Tibial artery (tissue), 4 donors: Measurements from ENCODE around the gene DAO.
A peak's percentile ranks its signal among the peaks of the same experiment; 100 is the strongest.
"Not testable (repeated sequence)": the region's sequence is repeated elsewhere in the genome, so short reads cannot be mapped to it uniquely, and the experiment has no call there.

Source experiments
- DNase-seq, 2 donors: peaks; one replicate each; pipeline ENCODE4 v3.0.0-alpha.2; 2019
- H3K27ac ChIP-seq, 2 donors: fragments of 200-600 bp; sonication (generic) in 1 of 2; 1 replicate in 1 of 2; 2 replicates in 1 of 2; pipeline ENCODE4 v1.5.1; 2018 to 2019; ENCODE audit warnings: mild to moderate bottlenecking in 1 of 2
- H3K27me3 ChIP-seq, 2 donors: fragments of 200-600 bp; sonication (generic) in 1 of 2; one replicate each; pipeline versions ENCODE4 v1.5.1 to v1.6.0; 2016 to 2019
- H3K36me3 ChIP-seq, 3 donors: fragments of 200-600 bp; sonication (generic) in 2 of 3; one replicate each; pipeline ENCODE4 v1.5.1; 2016 to 2019; ENCODE audit warnings: mild to moderate bottlenecking in 2 of 3
- H3K4me1 ChIP-seq, 4 donors: fragments of 200-600 bp; sonication (generic) in 2 of 4; 1 replicate in 3 of 4; 2 replicates in 1 of 4; pipeline ENCODE4 v1.5.1; 2016 to 2019
- H3K4me3 ChIP-seq, 2 donors: fragments of 200-600 bp; sonication (generic) in 1 of 2; 1 replicate in 1 of 2; 2 replicates in 1 of 2; pipeline ENCODE4 v1.5.1; 2018 to 2019; ENCODE audit warnings: mild to moderate bottlenecking in 2 of 2
- H3K9me3 ChIP-seq, 3 donors: fragments of 200-600 bp; sonication (generic) in 1 of 3; one replicate each; pipeline ENCODE4 v1.5.1; 2016 to 2019
- intact Hi-C: fragments of 100-400 bp; cut with DNase I; formaldehyde crosslinking; loops from one replicate; pipeline ENCODE4 v1.15.0; 2023; ENCODE audit warnings: low total_unique reads
- TF ChIP-seq, protein P1 (sequence below), 2 experiments: fragments of 200-600 bp in 1 of 2; fragments of 450-650 bp in 1 of 2; IDR thresholded peaks; one replicate each; pipeline ENCODE4 v1.5.1; 2017 to 2019; ENCODE audit warnings: antibody characterized with exemption in 2 of 2, mild to moderate bottlenecking in 1 of 2, moderate library complexity in 1 of 2

Gene DAO

DNA sequence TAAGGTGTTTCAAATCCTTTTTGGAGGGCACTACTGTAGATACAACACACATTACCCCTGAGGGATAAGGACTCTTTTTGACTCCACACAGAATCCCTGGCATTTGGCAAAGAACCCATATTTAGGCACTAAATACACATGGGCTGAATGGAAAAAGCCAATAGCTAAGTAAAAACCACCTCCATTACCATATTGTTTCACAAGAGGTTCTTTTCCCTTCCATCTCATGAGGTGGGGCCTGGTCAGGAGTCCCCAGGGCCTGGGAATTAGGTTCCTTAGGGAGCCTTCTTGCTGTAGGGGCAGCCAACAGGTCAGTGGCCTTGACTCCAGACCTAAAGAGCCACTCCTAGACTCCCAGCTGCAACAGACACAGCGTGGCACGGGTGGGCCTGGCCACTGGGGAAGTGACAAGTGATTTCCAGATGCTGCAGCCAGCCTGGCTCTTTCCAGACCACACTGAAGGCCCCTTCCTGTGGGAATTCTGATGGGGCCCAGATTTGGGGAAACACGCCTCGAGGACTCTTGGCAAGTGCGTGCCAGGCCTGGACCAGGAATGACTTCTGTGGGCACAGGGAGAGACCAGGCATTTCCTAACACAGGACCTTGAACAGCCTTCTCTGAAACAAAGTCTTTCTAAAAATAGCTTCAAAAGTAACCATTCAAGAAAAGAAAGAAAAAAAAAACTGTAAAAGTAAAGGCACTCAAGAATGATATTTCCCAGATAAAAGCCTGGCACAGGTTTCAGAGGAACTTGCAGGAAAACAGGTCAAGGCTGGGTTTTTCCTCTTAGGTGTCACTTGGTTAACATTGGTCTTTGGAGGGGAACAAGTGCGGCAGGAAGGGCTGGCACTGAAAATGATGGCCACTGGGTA lies 40.6 kb upstream of the DAO start:
- Histone ChIP-seq H3K4me1 (peaks cover 3 to 81% (median 52%) of the 10 kb centered on the region in 4 donors), H3K36me3 (peaks cover 0 to 17% (median 11%) of the 10 kb centered on the region in 3 donors), H3K27me3 (no peaks in the 10 kb centered on the region), H3K9me3 (no peaks in the 10 kb centered on the region), H3K4me3 (no peak overlapping the region), H3K27ac (peak overlapping the region; percentile 69 to 80)
- peak; percentile 73 to 92 for DNase-seq
- intact Hi-C loops = no loop called here
- TF ChIP-seq, protein P1, sequence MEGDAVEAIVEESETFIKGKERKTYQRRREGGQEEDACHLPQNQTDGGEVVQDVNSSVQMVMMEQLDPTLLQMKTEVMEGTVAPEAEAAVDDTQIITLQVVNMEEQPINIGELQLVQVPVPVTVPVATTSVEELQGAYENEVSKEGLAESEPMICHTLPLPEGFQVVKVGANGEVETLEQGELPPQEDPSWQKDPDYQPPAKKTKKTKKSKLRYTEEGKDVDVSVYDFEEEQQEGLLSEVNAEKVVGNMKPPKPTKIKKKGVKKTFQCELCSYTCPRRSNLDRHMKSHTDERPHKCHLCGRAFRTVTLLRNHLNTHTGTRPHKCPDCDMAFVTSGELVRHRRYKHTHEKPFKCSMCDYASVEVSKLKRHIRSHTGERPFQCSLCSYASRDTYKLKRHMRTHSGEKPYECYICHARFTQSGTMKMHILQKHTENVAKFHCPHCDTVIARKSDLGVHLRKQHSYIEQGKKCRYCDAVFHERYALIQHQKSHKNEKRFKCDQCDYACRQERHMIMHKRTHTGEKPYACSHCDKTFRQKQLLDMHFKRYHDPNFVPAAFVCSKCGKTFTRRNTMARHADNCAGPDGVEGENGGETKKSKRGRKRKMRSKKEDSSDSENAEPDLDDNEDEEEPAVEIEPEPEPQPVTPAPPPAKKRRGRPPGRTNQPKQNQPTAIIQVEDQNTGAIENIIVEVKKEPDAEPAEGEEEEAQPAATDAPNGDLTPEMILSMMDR (IDR thresholded peaks at IDR 0.05) = no peak

DNA sequence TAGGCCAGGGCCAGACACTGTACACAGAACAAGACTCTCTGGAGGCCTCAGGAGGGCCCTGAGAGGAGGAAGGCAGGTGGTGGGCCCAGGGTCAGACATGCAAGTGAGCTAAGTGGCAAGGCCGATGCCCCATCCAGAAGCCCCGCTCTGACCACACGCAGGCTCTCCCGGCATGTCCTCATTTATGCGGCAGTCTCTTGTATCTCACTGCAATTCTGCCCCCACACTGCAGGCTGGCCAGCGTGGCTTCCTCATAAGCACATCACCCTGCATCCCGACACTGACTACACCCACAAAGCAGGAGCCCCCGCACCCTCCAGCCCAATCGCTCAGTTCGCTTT lies 40.0 kb upstream of the DAO start:
- Histone ChIP-seq H3K4me3 (no peak overlapping the region), H3K9me3 (no peaks in the 10 kb centered on the region), H3K36me3 (peaks cover 0 to 16% (median 11%) of the 10 kb centered on the region in 3 donors), H3K27me3 (no peaks in the 10 kb centered on the region), H3K4me1 (peaks cover 3 to 74% (median 46%) of the 10 kb centered on the region in 4 donors), H3K27ac (peak overlapping the region; percentile 69 to 80)
- intact Hi-C loops = no loop called here
- no peak for DNase-seq
- TF ChIP-seq, protein P1 (IDR thresholded peaks at IDR 0.05) = no peak

GRCh38 chr12:108840605-108841332 lies 39.1 kb upstream of the DAO start:
- Histone ChIP-seq H3K27me3 (no peaks in the 10 kb centered on the region), H3K4me1 (peaks cover 3 to 69% (median 45%) of the 10 kb centered on the region in 4 donors), H3K4me3 (no peak overlapping the region), H3K36me3 (peaks cover 0 to 12% (median 7%) of the 10 kb centered on the region in 3 donors), H3K27ac (peak overlapping the region; percentile 69 to 80), H3K9me3 (no peaks in the 10 kb centered on the region)
- DNase-seq = no peak
- TF ChIP-seq, protein P1 (IDR thresholded peaks at IDR 0.05) = no peak
- intact Hi-C loops = no loop called here

GRCh38 chr12:108841825-108842224 lies 38.1 kb upstream of the DAO start:
- intact Hi-C loops, DNase-seq, H3K27ac ChIP-seq, H3K9me3 ChIP-seq, H3K4me3 ChIP-seq, H3K27me3 ChIP-seq: not testable (repeated sequence)
- Histone ChIP-seq H3K36me3 (peaks cover 0 to 15% (median 7%) of the 10 kb centered on the region in 3 donors), H3K4me1 (peaks cover 3 to 73% (median 55%) of the 10 kb centered on the region in 4 donors)

DNA sequence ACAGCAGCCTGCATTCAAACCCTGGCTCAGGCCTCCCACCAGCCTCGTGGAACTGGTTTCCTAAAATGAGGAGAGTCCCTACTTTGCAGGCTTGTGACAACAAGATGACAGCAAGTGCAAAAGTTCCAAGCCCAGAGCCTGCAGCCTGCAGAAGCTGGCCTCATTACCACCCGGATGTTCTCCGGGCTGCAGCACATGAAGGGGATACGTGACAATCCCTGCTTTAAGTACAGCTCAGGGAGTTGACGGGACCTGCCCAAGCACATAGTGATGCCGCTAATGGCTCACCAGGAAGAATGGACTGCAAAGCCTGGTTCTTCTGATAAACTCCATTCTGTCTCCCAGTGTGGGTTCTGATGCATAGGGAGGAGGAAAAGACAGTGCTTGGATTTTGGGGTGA lies 37.5 kb upstream of the DAO start:
- no peak overlapping the region for H3K27ac ChIP-seq
- H3K9me3 ChIP-seq = no peaks in the 10 kb centered on the region
- TF ChIP-seq, protein P1 (IDR thresholded peaks at IDR 0.05) = no peak
- H3K36me3 ChIP-seq = peaks cover 0 to 21% (median 9%) of the 10 kb centered on the region in 3 donors
- DNase-seq = no peak
- H3K27me3 ChIP-seq = no peaks in the 10 kb centered on the region
- no peak overlapping the region for H3K4me3 ChIP-seq
- peaks cover 3 to 72% (median 53%) of the 10 kb centered on the region in 4 donors for H3K4me1 ChIP-seq
- intact Hi-C loops = no loop called here

DNA sequence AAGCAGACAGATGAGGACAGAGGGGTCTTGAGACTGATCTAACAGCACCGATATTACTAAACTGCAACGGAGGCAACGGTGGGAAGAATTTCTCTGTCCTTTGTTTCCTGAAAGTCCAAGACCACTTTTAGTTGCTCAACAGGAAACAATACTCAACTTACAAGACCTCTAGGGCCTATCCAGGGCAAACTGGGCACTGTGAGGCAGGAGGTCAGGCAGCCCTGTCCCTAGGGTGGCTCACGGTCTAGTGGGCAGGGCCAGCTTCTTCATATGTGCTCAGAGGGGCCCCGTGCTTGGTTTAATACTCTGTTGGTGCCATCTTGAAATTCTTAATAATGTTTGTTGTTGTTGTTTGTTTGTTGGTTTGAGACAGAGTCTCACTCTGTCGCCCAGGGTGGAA lies 36.7 kb upstream of the DAO start:
- Histone ChIP-seq H3K4me1 (peaks cover 3 to 64% (median 44%) of the 10 kb centered on the region in 4 donors), H3K4me3 (no peak overlapping the region), H3K27me3 (no peaks in the 10 kb centered on the region), H3K27ac (no peak overlapping the region), H3K36me3 (peaks cover 8 to 29% (median 17%) of the 10 kb centered on the region in 3 donors), H3K9me3 (no peaks in the 10 kb centered on the region)
- intact Hi-C loops = no loop called here
- TF ChIP-seq, protein P1 (IDR thresholded peaks at IDR 0.05) = no peak
- DNase-seq = no peak
